HepG2 (cell line): ENCODE results near the gene TNIP1. TPM values are rescaled to one million over a fixed set of nuclear protein-coding genes. Genes with fewer than 3 reads are reported as not detected.

Experiments used
- HOXA3 ChIP-seq: sonication (generic); formaldehyde crosslinking; IDR thresholded peaks from 2 replicates; pipeline ENCODE4 v1.5.0; 2020; ENCODE audit warnings: missing genetic modification reagents
- IRF2 ChIP-seq: IDR thresholded peaks from 2 replicates; pipeline ENCODE4 v1.6.1; 2018; ENCODE audit warnings: missing genetic modification reagents, missing compliant biosample characterization
- KIAA2018 ChIP-seq: sonication (generic); formaldehyde crosslinking; IDR thresholded peaks from 2 replicates; pipeline ENCODE4 v1.5.0; 2020; ENCODE audit warnings: mild to moderate bottlenecking, missing genetic modification reagents, borderline replicate concordance
- PAXIP1 ChIP-seq: sonication (generic); formaldehyde crosslinking; conservative IDR thresholded peaks from 2 replicates; pipeline ENCODE4 v1.4.0; 2020; ENCODE audit warnings: mild to moderate bottlenecking, missing genetic modification reagents, moderate library complexity
- POLR2AphosphoS5 ChIP-seq: IDR thresholded peaks from 2 replicates; pipeline ENCODE4 v1.6.1; 2012; ENCODE audit warnings: low read depth, low read length
- USF2 ChIP-seq, 2 experiments: sonication (generic) in 1 of 2; formaldehyde crosslinking in 1 of 2; IDR thresholded peaks; 2 replicates each; pipeline versions ENCODE4 v1.5.1 to v1.6.1; 2011 to 2020; ENCODE audit warnings: borderline replicate concordance in 1 of 2, low read depth in 1 of 2, low read length in 1 of 2, mild to moderate bottlenecking in 1 of 2, missing genetic modification reagents in 1 of 2, moderate library complexity in 1 of 2
- ZFP36L1 ChIP-seq: sonication (generic); formaldehyde crosslinking; IDR thresholded peaks from 2 replicates; pipeline ENCODE4 v1.8.0; 2022; ENCODE audit warnings: mild to moderate bottlenecking, missing genetic modification reagents, moderate library complexity
- ZNF761 ChIP-seq: sonication (generic); formaldehyde crosslinking; conservative IDR thresholded peaks from 2 replicates; pipeline ENCODE4 v1.4.0; 2020; ENCODE audit warnings: mild to moderate bottlenecking, missing genetic modification reagents
- polyA plus RNA-seq, 8 experiments: library from polyadenylated mRNA; depleted of rRNA in 3 of 8; stranded (reverse) in 7 of 8; unstranded in 1 of 8; fragments of >200 nt; fragmentation: Illumina TruSeq in 4 of 8; extraction: Trizol in 4 of 8; gene quantifications; 2 replicates each; pipeline versions ENCODE4 v1.2.1 to v1.2.3, GENCODE V29; 2011 to 2016; ENCODE audit warnings: low read depth in 4 of 8, missing spikeins in 1 of 8, mixed read lengths in 1 of 8; ENCODE audit not compliant: insufficient read depth in 1 of 8
- total RNA-seq, 5 experiments: library from RNA; depleted of rRNA; stranded (reverse); fragments of >200 nt; fragmentation: Illumina TruSeq; extraction: Trizol; gene quantifications; 2 replicates each; pipeline ENCODE4 v1.2.3, GENCODE V29; 2016; ENCODE audit warnings: low read depth in 1 of 5
- TF ChIP-seq, protein P1 (sequence below): sonication (generic); formaldehyde crosslinking; IDR thresholded peaks from 2 replicates; pipeline ENCODE4 v1.5.0; 2020; ENCODE audit warnings: mild to moderate bottlenecking, missing genetic modification reagents

The TNIP1 gene
- total and polyA plus RNA-seq, 2 of the 13 experiments (the other 11 are each of a cell fraction or from before 2014, with no cell fraction given): 26.2 to 45.9 TPM

DNA sequence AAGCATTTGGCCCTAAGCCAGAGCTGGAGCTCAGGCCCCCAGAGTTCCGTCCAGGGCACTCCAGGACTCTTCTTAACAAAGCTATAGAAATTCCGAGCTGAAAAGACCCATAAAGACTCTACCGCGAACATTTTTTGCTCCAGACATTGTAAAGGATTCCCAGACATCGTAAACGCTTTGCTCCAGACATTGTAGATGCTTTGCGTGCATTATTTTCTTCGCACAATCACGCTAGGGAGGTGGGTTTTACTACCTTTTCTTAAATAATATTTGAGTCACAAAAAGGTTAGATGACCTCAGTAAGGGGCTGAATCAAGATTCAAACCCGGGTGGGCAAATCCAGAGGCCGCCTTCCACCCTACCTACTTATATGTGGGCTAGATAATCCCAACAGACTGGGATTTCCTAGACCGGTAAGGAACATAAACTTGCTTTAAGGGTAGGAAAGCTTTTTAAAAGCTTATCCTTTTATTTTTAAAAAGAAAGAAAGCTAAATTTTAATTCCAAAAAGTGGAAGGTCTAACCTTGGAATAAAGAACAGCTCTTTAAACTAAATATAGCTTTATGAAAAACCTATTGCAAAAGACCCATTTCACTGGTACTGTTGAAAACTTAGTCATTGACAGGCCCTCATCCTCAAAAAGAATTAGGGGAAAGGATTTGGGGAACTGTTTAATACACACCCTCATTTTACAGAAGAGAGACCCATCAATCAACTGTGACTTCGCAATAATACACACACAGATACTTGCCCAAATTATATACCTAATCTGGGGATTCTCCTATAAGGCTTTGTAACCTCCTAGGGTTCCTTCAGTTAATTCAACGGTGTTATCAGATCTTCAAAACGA is 822 bp upstream of the TNIP1 start (continued):
- no peak for TF ChIP-seq USF2 (IDR thresholded peaks at IDR 0.05; ENCODE audit: low read depth, low read length)
- 0 out of 2 replicates have a peak, but pooled peaks have one; percentile 25 for TF ChIP-seq USF2 (CRISPR knock-in tag; IDR thresholded peaks at IDR 0.05; ENCODE audit: borderline replicate concordance)
- 0 out of 2 replicates have a peak, but pooled peaks have one; percentile 6 for TF ChIP-seq IRF2 (CRISPR knock-in tag)
- TF ChIP-seq, protein P1, sequence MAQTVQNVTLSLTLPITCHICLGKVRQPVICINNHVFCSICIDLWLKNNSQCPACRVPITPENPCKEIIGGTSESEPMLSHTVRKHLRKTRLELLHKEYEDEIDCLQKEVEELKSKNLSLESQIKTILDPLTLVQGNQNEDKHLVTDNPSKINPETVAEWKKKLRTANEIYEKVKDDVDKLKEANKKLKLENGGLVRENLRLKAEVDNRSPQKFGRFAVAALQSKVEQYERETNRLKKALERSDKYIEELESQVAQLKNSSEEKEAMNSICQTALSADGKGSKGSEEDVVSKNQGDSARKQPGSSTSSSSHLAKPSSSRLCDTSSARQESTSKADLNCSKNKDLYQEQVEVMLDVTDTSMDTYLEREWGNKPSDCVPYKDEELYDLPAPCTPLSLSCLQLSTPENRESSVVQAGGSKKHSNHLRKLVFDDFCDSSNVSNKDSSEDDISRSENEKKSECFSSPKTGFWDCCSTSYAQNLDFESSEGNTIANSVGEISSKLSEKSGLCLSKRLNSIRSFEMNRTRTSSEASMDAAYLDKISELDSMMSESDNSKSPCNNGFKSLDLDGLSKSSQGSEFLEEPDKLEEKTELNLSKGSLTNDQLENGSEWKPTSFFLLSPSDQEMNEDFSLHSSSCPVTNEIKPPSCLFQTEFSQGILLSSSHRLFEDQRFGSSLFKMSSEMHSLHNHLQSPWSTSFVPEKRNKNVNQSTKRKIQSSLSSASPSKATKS: 0 out of 2 replicates have a peak, but pooled peaks have one; percentile 47
- 0 out of 2 replicates have a peak, but pooled peaks have one; percentile 3 for TF ChIP-seq ZNF761 (CRISPR knock-in tag)
- 0 out of 2 replicates have a peak, but pooled peaks have one; percentile 9 for TF ChIP-seq PAXIP1 (CRISPR knock-in tag)
- TF ChIP-seq POLR2AphosphoS5: peak; percentile 24; the same call in 1 of the 2 replicates
- no peak for TF ChIP-seq HOXA3
- TF ChIP-seq KIAA2018: no peak
- no peak for TF ChIP-seq ZFP36L1
